K562 (cell line): ENCODE data around the gene GZMM. TPM values are rescaled to one million over a fixed set of nuclear protein-coding genes. Genes with fewer than 3 reads are reported as not detected.

Experiments
- ARID4B ChIP-seq: sonication (generic); formaldehyde crosslinking; IDR thresholded peaks from 2 replicates; pipeline ENCODE4 v1.8.0; 2022; ENCODE audit warnings: mild to moderate bottlenecking, missing genetic modification reagents
- E4F1 ChIP-seq: fragments of 250-450 bp; sonication (Bioruptor Pico); IDR thresholded peaks from 2 replicates; pipeline ENCODE4 v1.5.0; 2021; ENCODE audit warnings: mild to moderate bottlenecking, borderline replicate concordance
- ELK3 ChIP-seq: fragments of 450-650 bp; formaldehyde crosslinking; IDR thresholded peaks from 2 replicates; pipeline ENCODE4 v1.4.0; 2020; ENCODE audit warnings: mild to moderate bottlenecking
- PATZ1 ChIP-seq: fragments of 250-450 bp; sonication (Bioruptor Pico); IDR thresholded peaks from 2 replicates; pipeline ENCODE4 v1.5.0; 2020; ENCODE audit warnings: mild to moderate bottlenecking, borderline replicate concordance
- SNIP1 ChIP-seq: fragments of 450-650 bp; IDR thresholded peaks from 2 replicates; pipeline ENCODE4 v1.7.1; 2017; ENCODE audit warnings: low read depth, mild to moderate bottlenecking
- TCFL5 ChIP-seq: fragments of 250-450 bp; sonication (Bioruptor Pico); conservative IDR thresholded peaks from 2 replicates; pipeline ENCODE4 v1.6.1; 2021; ENCODE audit warnings: mild to moderate bottlenecking, moderate library complexity, matching md5 sums
- ZNF518B ChIP-seq: fragments of 250-450 bp; sonication (Bioruptor Pico); IDR thresholded peaks from 2 replicates; pipeline ENCODE4 v1.5.0; 2021; ENCODE audit warnings: mild to moderate bottlenecking, moderate library complexity
- polyA plus RNA-seq, 8 experiments: library from polyadenylated mRNA; depleted of rRNA in 4 of 8; stranded (reverse) in 5 of 8; unstranded in 3 of 8; fragments of >200 nt; fragmentation: Nextera tagmentation in 2 of 8; fragmentation: Illumina TruSeq in 1 of 8; extraction: Ambion mirVana in 2 of 8; extraction: Trizol in 1 of 8; gene quantifications; 2 replicates each; pipeline versions ENCODE4 v1.2.1 to v1.2.3, GENCODE V29; 2011 to 2014; ENCODE audit warnings: inconsistent platforms in 1 of 8, missing spikeins in 1 of 8
- total RNA-seq, 7 experiments: library from RNA; depleted of rRNA in 6 of 7; stranded (reverse); fragments of >200 nt in 6 of 7; fragmentation: Illumina TruSeq in 2 of 7; extraction: Trizol in 2 of 7; gene quantifications; 2 replicates each; pipeline versions ENCODE4 v1.2.1 to v1.2.3, GENCODE V29; 2011 to 2021; ENCODE audit warnings: low replicate concordance in 1 of 7

The GZMM gene
- total and polyA plus RNA-seq, 9 of the 15 experiments (the other 6 are each of a cell fraction or from before 2014, with no cell fraction given): 0.08 to 2.6 (median 0.70) TPM; not detected in 2

- TF ChIP-seq ARID4B (CRISPR knock-in tag) (peak; percentile 24; the same call in 1 of the 2 replicates), E4F1 (CRISPR knock-in tag) (no peak), TCFL5 (no peak), SNIP1 (no peak), PATZ1 (no peak), ELK3 (CRISPR knock-in tag) (no peak), ZNF518B (CRISPR knock-in tag) (no peak)
Observed at GRCh38 chr19:591099-591958, 47.5 kb downstream of the GZMM start (continued).
